IMR-90 (cell line): Measurements from ENCODE around the gene ZNF480. TPM values are rescaled to one million over a fixed set of nuclear protein-coding genes. Genes with fewer than 3 reads are reported as not detected.

Experiments used
- ATAC-seq: fragments of 200-7000 bp; cut with Tn5 transposase; 2 replicates; pipeline ENCODE4 v1.9.1; 2020; ENCODE audit warnings: low read depth, mild to moderate bottlenecking, moderate library complexity
- BruUV-seq: library from RNA; stranded (reverse); fragments of 400-500 nt; replicated peaks from 2 replicates; lab custom pipeline; 2021; lab: Mats Ljungman, UMichigan
- CTCF ChIA-PET: fragments of 300-600 bp; formaldehyde crosslinking; extraction: SDS; loops from one replicate; lab custom pipeline; 2021; ENCODE audit warnings: antibody characterized with exemption; lab: Yijun Ruan, JAX
- POLR2A ChIA-PET: fragments of 300-600 bp; sonication (Branson Sonifier 250); formaldehyde crosslinking; loops from one replicate; lab custom pipeline; 2022; ENCODE audit warnings: antibody characterized with exemption; ENCODE audit not compliant: unreplicated experiment; lab: Charles Lee
- DNase-seq: peaks from one replicate; pipeline ENCODE4 v3.0.0; 2013
- H2AFZ ChIP-seq: replicated peaks from 2 replicates; pipeline ENCODE3; 2013; ENCODE audit warnings: low read length, mild to moderate bottlenecking; ENCODE audit not compliant: poor library complexity
- H2AK5ac ChIP-seq: 2 replicates; pipeline ENCODE4 v1.6.1; 2013; ENCODE audit warnings: low read depth, low read length, inconsistent platforms
- H2AK9ac ChIP-seq: replicated peaks from 2 replicates; pipeline ENCODE3; 2013; ENCODE audit warnings: mild to moderate bottlenecking, low read depth, low read length, moderate library complexity; ENCODE audit not compliant: poor library complexity
- H2BK120ac ChIP-seq: 2 replicates; pipeline ENCODE4 v1.6.1; 2013; ENCODE audit warnings: low read depth, low read length, inconsistent platforms
- H2BK15ac ChIP-seq: 3 replicates; pipeline ENCODE4 v1.6.1; 2013; ENCODE audit warnings: low read depth, low read length, inconsistent platforms
- H2BK20ac ChIP-seq: 2 replicates; pipeline ENCODE4 v1.6.1; 2013; ENCODE audit warnings: low read depth, mild to moderate bottlenecking, inconsistent platforms, low read length, moderate library complexity
- H2BK5ac ChIP-seq: 2 replicates; pipeline ENCODE4 v1.6.1; 2013; ENCODE audit warnings: mild to moderate bottlenecking, low read depth, low read length, inconsistent platforms; ENCODE audit not compliant: poor library complexity, severe bottlenecking
- H3K14ac ChIP-seq: replicated peaks from 2 replicates; pipeline ENCODE4 v1.6.1; 2013; ENCODE audit warnings: low read depth, low read length, inconsistent platforms
- H3K18ac ChIP-seq: 2 replicates; pipeline ENCODE4 v1.6.1; 2013; ENCODE audit warnings: low read depth, low read length, control low read depth
- H3K23ac ChIP-seq: 2 replicates; pipeline ENCODE4 v1.6.1; 2013; ENCODE audit warnings: low read depth, low read length, inconsistent platforms
- H3K27ac ChIP-seq: 2 replicates; pipeline ENCODE4 v1.5.1; 2013; ENCODE audit warnings: mild to moderate bottlenecking, control low read depth, low read length; ENCODE audit not compliant: insufficient read depth
- H3K27me3 ChIP-seq: 2 replicates; pipeline ENCODE4 v1.6.1; 2013; ENCODE audit warnings: low read length; ENCODE audit not compliant: control insufficient read depth, insufficient read depth
- H3K36me3 ChIP-seq: 2 replicates; pipeline ENCODE4 v1.6.1; 2013; ENCODE audit warnings: low read length, mixed read lengths; ENCODE audit not compliant: control insufficient read depth, insufficient read depth
- H3K4ac ChIP-seq: 2 replicates; pipeline ENCODE4 v1.6.1; 2013; ENCODE audit warnings: low read depth, low read length, inconsistent platforms
- H3K4me1 ChIP-seq: 2 replicates; pipeline ENCODE4 v1.6.1; 2013; ENCODE audit warnings: low read length, mixed read lengths; ENCODE audit not compliant: control insufficient read depth, insufficient read depth
- H3K4me2 ChIP-seq: 2 replicates; pipeline ENCODE4 v1.6.1; 2013; ENCODE audit warnings: low read depth, mild to moderate bottlenecking, control low read depth, low read length, moderate library complexity
- H3K4me3 ChIP-seq: 2 replicates; pipeline ENCODE4 v1.5.1; 2013; ENCODE audit warnings: low read depth, mild to moderate bottlenecking, control low read depth, low read length, moderate library complexity; ENCODE audit not compliant: insufficient read depth
- H3K56ac ChIP-seq: 2 replicates; pipeline ENCODE4 v1.6.1; 2013; ENCODE audit warnings: low read length, inconsistent platforms; ENCODE audit not compliant: insufficient read depth; ENCODE audit errors: extremely low read depth
- H3K79me1 ChIP-seq, 2 experiments: 2 replicates each; pipeline ENCODE4 v1.6.1; 2013; ENCODE audit warnings: low read length in 2 of 2, inconsistent platforms in 1 of 2, low read depth in 1 of 2
- H3K9ac ChIP-seq: 2 replicates; pipeline ENCODE4 v1.6.1; 2013; ENCODE audit warnings: low read depth, low read length, control low read depth
- H3K9me1 ChIP-seq: 2 replicates; pipeline ENCODE4 v1.6.1; 2013; ENCODE audit warnings: low read length, inconsistent platforms; ENCODE audit not compliant: insufficient read depth
- H3K9me3 ChIP-seq: 2 replicates; pipeline ENCODE4 v1.6.1; 2013; ENCODE audit warnings: low read length; ENCODE audit not compliant: control insufficient read depth, insufficient read depth
- H4K20me1 ChIP-seq: 2 replicates; pipeline ENCODE4 v1.6.1; 2013; ENCODE audit warnings: low read length, inconsistent platforms; ENCODE audit not compliant: insufficient read depth
- H4K5ac ChIP-seq: 2 replicates; pipeline ENCODE4 v1.6.1; 2013; ENCODE audit warnings: mild to moderate bottlenecking, low read depth, low read length, control low read depth
- H4K8ac ChIP-seq, 2 experiments: 2 replicates each; pipeline ENCODE4 v1.6.1; 2013; ENCODE audit warnings: low read depth in 2 of 2, low read length in 2 of 2, control low read depth in 1 of 2, inconsistent platforms in 1 of 2
- H4K91ac ChIP-seq: 2 replicates; pipeline ENCODE4 v1.6.1; 2013; ENCODE audit warnings: low read depth, low read length, inconsistent platforms; ENCODE audit not compliant: insufficient read depth
- CHD1 ChIP-seq: IDR thresholded peaks from 2 replicates; pipeline ENCODE4 v1.6.1; 2012; ENCODE audit warnings: low read depth, low read length, improper control_type of control experiment
- WGBS, 2 experiments: methylation state at CpG; one replicate each; pipeline versions ENCODE4 v1.1.5 to v1.1.7; 2013; ENCODE audit warnings: missing lambda C conversion rate in 2 of 2; ENCODE audit not compliant: insufficient read length in 1 of 2; ENCODE audit errors: extremely low coverage in 2 of 2; 5-methylcytosine and 5-hydroxymethylcytosine counted together
- dilution Hi-C: fragments of 300-500 bp; cut with HindIII; formaldehyde crosslinking; loops from one replicate; pipeline ENCODE4 v1.14.3; 2018; ENCODE audit warnings: low sequenced_read_pairs; ENCODE audit not compliant: unreplicated experiment
- in situ Hi-C: fragments of 300-500 bp; cut with MboI; formaldehyde crosslinking; loops from 3 replicates; pipeline ENCODE4 v1.14.3; 2019; ENCODE audit warnings: low sequenced_read_pairs, inconsistent platforms, mixed read lengths
- intact Hi-C: fragments of 100-400 bp; cut with micrococcal nuclease; formaldehyde crosslinking; loops from 2 replicates; pipeline ENCODE4 v1.10.0; 2022
- polyA plus RNA-seq, 3 experiments: library from polyadenylated mRNA; depleted of rRNA; stranded (reverse); fragments of >200 nt; gene quantifications; 2 replicates each; pipeline ENCODE4 v1.2.3, GENCODE V29; 2012; ENCODE audit warnings: low replicate concordance in 1 of 3
- total RNA-seq: library from RNA; depleted of rRNA; stranded (reverse); fragments of >200 nt; gene quantifications from 2 replicates; pipeline ENCODE4 v1.2.3, GENCODE V29; 2012

Gene ZNF480
- total and polyA plus RNA-seq, 2 of the 4 experiments (the other 2 are of a cell fraction): 6.3 to 10.9 TPM

GRCh38 chr19:52345162-52345561, 48.2 kb downstream of the ZNF480 start:
- no peak overlapping the region for H3K56ac ChIP-seq
- no TSS peak for BruUV-seq

More at GRCh38 chr19:52345162-52345561, 48.2 kb downstream of the ZNF480 start:
- Histone ChIP-seq H3K9ac (no peak overlapping the region), H3K4me3 (no peak overlapping the region), H4K5ac (no peak overlapping the region), H3K4me1 (no peaks in the 10 kb centered on the region), H3K14ac (no peak overlapping the region), H2BK5ac (no peak overlapping the region), H3K79me1 (no peaks in the 10 kb centered on the region), H4K91ac (no peak overlapping the region), H4K8ac (no peak overlapping the region), H2AFZ (no peak overlapping the region), H3K27ac (no peak overlapping the region), H2AK5ac (no peak overlapping the region), H3K4me2 (no peak overlapping the region), H4K20me1 (no peaks in the 10 kb centered on the region), H3K18ac (no peak overlapping the region), H3K4ac (no peak overlapping the region), H3K9me3 (peaks cover 9% of the 10 kb centered on the region), H3K23ac (no peak overlapping the region), H2BK20ac (no peak overlapping the region), H3K27me3 (no peaks in the 10 kb centered on the region), H2AK9ac (no peak overlapping the region), H2BK15ac (no peak overlapping the region), H3K36me3 (peaks cover 27% of the 10 kb centered on the region), H2BK120ac (no peak overlapping the region), H3K9me1 (no peaks in the 10 kb centered on the region)
- ChIA-PET CTCF (no interaction called here), POLR2A (no interaction called here)
- in situ Hi-C loops: no loop called here
- no peak for TF ChIP-seq CHD1
- intact Hi-C loops: no loop called here
- DNase-seq (no peak), ATAC-seq (no peak)
- WGBS, 2 experiments: 82% methylated on average over 2 of the region's 6 CpGs; no CpG with 5 or more reads in 1 of the 2 experiments
- dilution Hi-C loops: no loop called here
